GM12864 (cell line): Measurements from ENCODE around the gene KRT74.

ENCODE experiments used
- DNase-seq: peaks from one replicate; pipeline ENCODE4 v3.0.0-alpha.2; 2011; ENCODE audit warnings: low read depth
- H3K4me3 ChIP-seq: 2 replicates; pipeline ENCODE4 v1.5.1; 2011; ENCODE audit warnings: mild to moderate bottlenecking, low read depth, low read length, control low read depth
- CTCF ChIP-seq: IDR thresholded peaks from 2 replicates; pipeline ENCODE4 v1.5.1; 2011; ENCODE audit warnings: low read depth, mild to moderate bottlenecking, moderate library complexity, low read length, control low read depth, inconsistent platforms; ENCODE audit errors: missing control alignments

The KRT74 gene

GRCh38 chr12:52529417-52529816 lies 44.2 kb downstream of the KRT74 start:
- no peak overlapping the region for H3K4me3 ChIP-seq
- TF ChIP-seq CTCF = no peak
- DNase-seq = no peak

GRCh38 chr12:52528641-52529143 lies 45.0 kb downstream of the KRT74 start:
- DNase-seq = no peak
- H3K4me3 ChIP-seq = no peak overlapping the region
- TF ChIP-seq CTCF = no peak

GRCh38 chr12:52527121-52527800 lies 46.4 kb downstream of the KRT74 start:
- TF ChIP-seq CTCF = no peak
- H3K4me3 ChIP-seq = no peak overlapping the region
- no peak for DNase-seq

GRCh38 chr12:52526511-52526951 lies 47.1 kb downstream of the KRT74 start:
- no peak overlapping the region for H3K4me3 ChIP-seq
- TF ChIP-seq CTCF = no peak
- DNase-seq = no peak

- DNase-seq = no peak
- H3K4me3 ChIP-seq = no peak overlapping the region
- no peak for TF ChIP-seq CTCF
Measured at GRCh38 chr12:52525661-52526499, 47.8 kb downstream of the KRT74 start.

- no peak for TF ChIP-seq CTCF
- no peak for DNase-seq
- no peak overlapping the region for H3K4me3 ChIP-seq
Measured at GRCh38 chr12:52524898-52525591, 48.6 kb downstream of the KRT74 start.
